Tibial nerve (tissue), 4 donors: Measurements from ENCODE around the gene ZFR. TPM values are rescaled to one million over a fixed set of nuclear protein-coding genes. Genes with fewer than 3 reads are reported as not detected.

Experiments used
- DNase-seq, 2 donors: peaks; one replicate each; pipeline ENCODE4 v3.0.0-alpha.2; 2019; ENCODE audit warnings: low spot score in 2 of 2
- H3K27ac ChIP-seq, 4 donors: fragments of 200-600 bp; sonication (generic) in 3 of 4; one replicate each; pipeline ENCODE4 v1.5.1; 2017 to 2019; ENCODE audit warnings: mild to moderate bottlenecking in 1 of 4
- H3K27me3 ChIP-seq, 2 donors: fragments of 200-600 bp; sonication (generic) in 1 of 2; one replicate each; pipeline versions ENCODE4 v1.5.1 to v1.6.0; 2017 to 2019
- H3K36me3 ChIP-seq, 3 donors: fragments of 200-600 bp; sonication (generic); one replicate each; pipeline ENCODE4 v1.5.1; 2018 to 2019
- H3K4me1 ChIP-seq, 4 donors: fragments of 200-600 bp; sonication (generic) in 3 of 4; one replicate each; pipeline ENCODE4 v1.5.1; 2017 to 2019
- H3K4me3 ChIP-seq, 4 donors: fragments of 200-600 bp; sonication (generic) in 3 of 4; one replicate each; pipeline ENCODE4 v1.5.1; 2017 to 2019; ENCODE audit warnings: mild to moderate bottlenecking in 1 of 4, moderate library complexity in 1 of 4
- H3K9me3 ChIP-seq, 4 donors: fragments of 200-600 bp; sonication (generic) in 3 of 4; one replicate each; pipeline ENCODE4 v1.5.1; 2017 to 2019
- EP300 ChIP-seq, 2 donors: sonication (generic); formaldehyde crosslinking; IDR thresholded peaks; one replicate each; pipeline ENCODE4 v1.6.1; 2017; ENCODE audit warnings: antibody characterized with exemption in 2 of 2, mild to moderate bottlenecking in 1 of 2
- POLR2A ChIP-seq, 2 donors: fragments of 450-650 bp; IDR thresholded peaks; one replicate each; pipeline ENCODE4 v1.6.1; 2017; ENCODE audit warnings: antibody characterized with exemption in 2 of 2, mild to moderate bottlenecking in 2 of 2, moderate library complexity in 2 of 2
- WGBS, 2 donors: methylation state at CpG; one replicate each; pipeline ENCODE4 v1.1.5; 2018; 5-methylcytosine and 5-hydroxymethylcytosine counted together
- total RNA-seq, 4 donors: library from RNA; depleted of rRNA; stranded (reverse); fragments of >200 nt; gene quantifications; one replicate each; pipeline ENCODE4 v1.1.0, GENCODE V29; 2016
- TF ChIP-seq, protein P1 (sequence below), 5 experiments: fragments of 200-600 bp in 3 of 5; fragments of 450-650 bp in 2 of 5; sonication (generic) in 3 of 5; IDR thresholded peaks; one replicate each; pipeline ENCODE4 v1.5.1; 2016 to 2019; ENCODE audit warnings: antibody characterized with exemption in 5 of 5, mild to moderate bottlenecking in 3 of 5, moderate library complexity in 2 of 5

The ZFR gene
- total RNA-seq, 4 donors from 2014 or later: 63.9 to 83.5 (median 73.8) TPM

DNA sequence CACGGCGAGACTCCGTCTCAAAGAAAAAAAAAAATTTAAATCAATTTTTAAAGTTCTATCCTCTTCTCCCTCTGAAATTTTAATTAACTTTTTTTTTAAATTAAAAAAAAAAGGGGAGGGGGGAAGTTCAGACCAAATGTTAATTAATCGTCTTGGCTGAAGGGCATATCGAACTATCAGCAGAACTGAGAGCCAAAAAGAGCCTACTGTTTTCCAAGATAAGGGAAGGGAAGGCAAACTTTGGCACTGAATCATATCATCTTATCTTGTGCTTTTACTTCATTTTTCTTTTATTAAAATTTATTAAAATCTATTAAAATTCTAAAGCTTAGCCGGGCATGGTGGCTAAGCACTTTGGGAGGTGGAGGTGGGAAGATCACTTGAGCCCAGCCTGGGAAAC, 85.9 kb downstream of the ZFR start:
- Histone ChIP-seq H3K27me3 (no peaks in the 10 kb centered on the region), H3K4me1 (no peaks in the 10 kb centered on the region), H3K4me3 (no peak overlapping the region), H3K36me3 (peaks cover 0 to 87% (median 13%) of the 10 kb centered on the region in 3 donors), H3K9me3 (no peaks in the 10 kb centered on the region), H3K27ac (no peak overlapping the region)
- 84 to 87% methylated on average over 6 of the region's 6 CpGs for WGBS, 2 donors
- TF ChIP-seq, protein P1, sequence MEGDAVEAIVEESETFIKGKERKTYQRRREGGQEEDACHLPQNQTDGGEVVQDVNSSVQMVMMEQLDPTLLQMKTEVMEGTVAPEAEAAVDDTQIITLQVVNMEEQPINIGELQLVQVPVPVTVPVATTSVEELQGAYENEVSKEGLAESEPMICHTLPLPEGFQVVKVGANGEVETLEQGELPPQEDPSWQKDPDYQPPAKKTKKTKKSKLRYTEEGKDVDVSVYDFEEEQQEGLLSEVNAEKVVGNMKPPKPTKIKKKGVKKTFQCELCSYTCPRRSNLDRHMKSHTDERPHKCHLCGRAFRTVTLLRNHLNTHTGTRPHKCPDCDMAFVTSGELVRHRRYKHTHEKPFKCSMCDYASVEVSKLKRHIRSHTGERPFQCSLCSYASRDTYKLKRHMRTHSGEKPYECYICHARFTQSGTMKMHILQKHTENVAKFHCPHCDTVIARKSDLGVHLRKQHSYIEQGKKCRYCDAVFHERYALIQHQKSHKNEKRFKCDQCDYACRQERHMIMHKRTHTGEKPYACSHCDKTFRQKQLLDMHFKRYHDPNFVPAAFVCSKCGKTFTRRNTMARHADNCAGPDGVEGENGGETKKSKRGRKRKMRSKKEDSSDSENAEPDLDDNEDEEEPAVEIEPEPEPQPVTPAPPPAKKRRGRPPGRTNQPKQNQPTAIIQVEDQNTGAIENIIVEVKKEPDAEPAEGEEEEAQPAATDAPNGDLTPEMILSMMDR (IDR thresholded peaks at IDR 0.05): no peak
- no peak for TF ChIP-seq POLR2A (IDR thresholded peaks at IDR 0.05)
- no peak for TF ChIP-seq EP300 (IDR thresholded peaks at IDR 0.05)
- DNase-seq: no peak

DNA sequence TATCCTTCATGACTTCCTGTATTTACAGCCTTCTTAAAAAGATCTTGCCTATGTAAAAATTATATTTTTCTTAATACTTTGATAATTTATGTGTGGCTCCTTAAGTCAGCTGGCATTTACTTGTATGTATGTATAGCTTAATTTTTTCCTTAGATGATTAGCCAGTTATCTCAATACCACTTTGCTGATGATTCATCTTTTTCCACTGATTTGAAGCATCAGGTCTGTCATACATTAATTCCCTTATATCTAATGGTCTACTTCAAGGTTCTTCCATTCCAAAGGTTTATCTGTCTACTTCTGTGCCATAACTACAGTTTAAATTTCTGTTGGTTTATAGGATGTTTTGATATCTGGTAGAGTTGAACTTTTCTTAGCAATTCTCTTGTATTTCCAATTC, 86.9 kb downstream of the ZFR start:
- Histone ChIP-seq H3K27me3 (no peaks in the 10 kb centered on the region), H3K9me3 (no peaks in the 10 kb centered on the region), H3K36me3 (peaks cover 0 to 86% (median 6%) of the 10 kb centered on the region in 3 donors), H3K27ac (no peak overlapping the region), H3K4me3 (no peak overlapping the region), H3K4me1 (no peaks in the 10 kb centered on the region)
- DNase-seq: no peak
- TF ChIP-seq POLR2A (IDR thresholded peaks at IDR 0.05) (no peak), EP300 (IDR thresholded peaks at IDR 0.05) (no peak)
- TF ChIP-seq, protein P1 (IDR thresholded peaks at IDR 0.05): no peak

DNA sequence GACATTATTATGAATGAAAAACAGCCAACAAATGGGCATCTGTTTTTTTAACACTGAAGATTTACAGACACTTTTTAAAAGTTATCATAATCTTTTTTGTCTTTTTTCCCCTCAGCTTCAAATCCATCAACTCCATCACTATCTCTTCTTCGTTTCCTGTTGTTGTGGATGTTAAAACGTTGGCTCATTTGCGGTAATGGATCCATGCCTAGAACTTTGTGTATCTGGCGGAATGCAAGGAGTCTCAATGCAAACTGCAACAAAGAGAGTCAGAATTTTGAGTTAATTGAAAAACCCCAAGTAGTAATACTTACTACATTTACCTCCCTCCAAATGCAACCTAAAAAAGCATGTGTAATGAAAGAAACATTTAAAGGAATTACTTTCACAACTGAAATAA, 88.9 kb downstream of the ZFR start:
- Histone ChIP-seq H3K9me3 (no peaks in the 10 kb centered on the region), H3K27ac (no peak overlapping the region), H3K4me1 (no peaks in the 10 kb centered on the region), H3K4me3 (no peak overlapping the region), H3K36me3 (peaks cover 0 to 70% (median 6%) of the 10 kb centered on the region in 3 donors), H3K27me3 (no peaks in the 10 kb centered on the region)
- 65 to 75% methylated on average over 4 of the region's 4 CpGs for WGBS, 2 donors
- no peak for DNase-seq
- TF ChIP-seq EP300 (IDR thresholded peaks at IDR 0.05) (no peak), POLR2A (IDR thresholded peaks at IDR 0.05) (no peak)
- TF ChIP-seq, protein P1 (IDR thresholded peaks at IDR 0.05): no peak

DNA sequence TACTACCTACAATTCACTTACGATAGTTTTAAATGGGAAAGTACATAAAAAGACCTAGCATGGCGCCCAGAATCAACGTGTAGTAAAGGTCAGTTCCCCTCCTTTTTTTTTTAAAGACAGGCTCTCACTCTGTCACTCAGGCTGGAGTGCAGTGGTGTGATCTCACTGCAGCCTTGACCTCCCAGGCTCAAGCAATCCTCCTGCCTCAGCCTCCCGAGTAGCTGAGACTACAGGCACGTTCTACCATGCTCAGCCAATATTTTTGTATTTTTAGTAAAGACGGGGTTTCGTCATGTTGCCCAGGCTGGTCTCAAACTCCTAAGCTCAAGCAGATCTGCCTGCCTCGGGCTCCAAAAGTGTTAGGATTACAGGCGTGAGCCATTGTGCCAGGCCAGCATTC, 91.1 kb downstream of the ZFR start:
- Histone ChIP-seq H3K9me3 (no peaks in the 10 kb centered on the region), H3K36me3 (peaks cover 0 to 48% (median 6%) of the 10 kb centered on the region in 3 donors), H3K27me3 (no peaks in the 10 kb centered on the region), H3K27ac (no peak overlapping the region), H3K4me1 (no peaks in the 10 kb centered on the region), H3K4me3 (no peak overlapping the region)
- TF ChIP-seq, protein P1 (IDR thresholded peaks at IDR 0.05): no peak
- TF ChIP-seq EP300 (IDR thresholded peaks at IDR 0.05): no peak
- no peak for TF ChIP-seq POLR2A (IDR thresholded peaks at IDR 0.05)
- 91 to 92% methylated on average over 9 of the region's 9 CpGs for WGBS, 2 donors
- no peak for DNase-seq

DNA sequence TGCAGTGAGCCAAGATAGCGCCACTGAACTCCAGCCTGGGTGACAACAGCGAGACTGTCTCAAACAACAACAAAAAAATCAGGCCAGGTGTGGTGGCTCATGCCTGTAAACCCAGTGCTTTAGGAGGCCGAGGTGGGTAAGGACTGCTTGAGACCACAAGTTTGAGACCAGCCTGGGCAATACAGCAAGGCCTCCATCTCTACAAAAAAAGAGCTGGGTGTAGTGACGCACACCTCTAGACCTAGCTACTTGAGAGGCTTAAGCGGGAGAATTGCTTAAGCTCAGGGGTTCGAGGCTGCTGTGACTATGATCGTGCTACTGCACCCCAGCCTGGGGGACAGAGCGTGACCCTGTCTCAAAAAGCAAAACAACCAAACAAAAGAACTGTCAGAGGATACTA, 91.9 kb downstream of the ZFR start:
- WGBS, 2 donors: 80 to 81% methylated on average over 8 of the region's 8 CpGs
- TF ChIP-seq POLR2A (IDR thresholded peaks at IDR 0.05) (no peak), EP300 (IDR thresholded peaks at IDR 0.05) (no peak)
- TF ChIP-seq, protein P1 (IDR thresholded peaks at IDR 0.05): no peak

More for the DNA sequence above, 91.9 kb downstream of the ZFR start:
- H3K27ac ChIP-seq: no peak overlapping the region
- DNase-seq: no peak
- no peaks in the 10 kb centered on the region for H3K9me3 ChIP-seq
- no peaks in the 10 kb centered on the region for H3K4me1 ChIP-seq
- no peaks in the 10 kb centered on the region for H3K27me3 ChIP-seq
- H3K4me3 ChIP-seq: no peak overlapping the region
- peaks cover 0 to 41% (median 6%) of the 10 kb centered on the region in 3 donors for H3K36me3 ChIP-seq
